ENCODE results near the gene ARID1B.

Gene ARID1B

DNA sequence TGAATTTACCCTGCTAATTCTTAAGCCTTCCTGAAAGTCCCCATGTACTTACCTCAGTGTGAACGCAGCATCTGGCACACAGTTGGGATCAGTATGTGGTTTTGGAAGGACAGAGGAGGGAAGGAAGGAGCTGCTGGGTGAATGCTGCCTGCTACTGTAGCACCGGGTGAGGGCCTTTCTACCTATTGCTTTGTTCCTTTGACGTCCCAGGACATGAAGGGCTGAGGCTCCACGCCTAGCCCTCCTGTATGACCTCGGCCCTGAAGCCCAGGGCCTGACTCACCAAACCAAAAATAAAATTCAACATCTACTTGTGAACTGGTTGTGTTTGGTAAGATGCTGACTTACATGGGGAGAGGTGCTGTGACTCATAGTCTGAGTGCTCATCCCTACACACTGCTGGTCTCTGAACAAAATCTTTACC, 51.1 kb downstream of the ARID1B start:
- DNase-seq, result no peak

DNA sequence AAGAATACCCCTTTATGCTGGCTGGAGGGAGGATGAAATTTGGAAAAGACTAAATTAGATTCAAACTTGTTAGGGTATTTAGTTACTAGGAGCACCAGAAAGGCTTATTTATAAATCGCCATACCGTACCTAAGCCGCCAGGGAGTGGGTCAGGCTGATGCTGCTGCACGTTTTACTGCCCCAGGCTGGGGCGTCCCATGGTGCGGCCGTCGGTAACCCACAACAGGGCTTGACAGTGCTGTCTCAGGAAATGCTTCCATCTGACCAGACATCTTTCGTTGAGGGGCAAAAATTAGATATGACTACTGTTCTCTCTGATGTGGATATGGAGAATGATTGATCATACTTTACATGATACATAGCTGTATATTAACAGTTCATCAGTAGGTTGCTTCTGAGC, 52.9 kb downstream of the ARID1B start:
- DNase-seq, result no peak

DNA sequence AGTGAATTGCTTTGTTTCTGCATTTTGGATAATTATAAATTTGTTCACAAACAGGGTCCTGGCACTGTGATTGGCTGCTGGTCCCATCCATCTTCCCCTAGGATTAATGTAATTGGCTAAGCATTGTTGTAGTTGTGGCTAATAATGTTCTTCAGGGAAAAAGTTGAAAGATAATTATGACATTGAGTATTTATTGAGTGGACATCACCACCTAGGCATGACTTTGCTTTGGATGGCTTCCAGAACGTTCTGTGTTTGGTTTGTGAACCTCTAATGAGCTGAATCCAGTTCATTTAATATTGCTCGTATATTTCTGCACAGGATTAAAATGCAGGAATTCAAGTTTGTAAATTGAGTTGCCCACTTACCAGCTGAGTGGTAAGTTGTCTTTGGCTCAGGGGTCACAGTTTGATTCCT, 55.1 kb downstream of the ARID1B start:
- DNase-seq, result peak in 1 of 2 donors; percentile 11

GRCh38 chr6:156832669-156833068, 55.5 kb downstream of the ARID1B start:
- DNase-seq, result no peak

GRCh38 chr6:156833755-156834154, 56.6 kb downstream of the ARID1B start:
- no peak for DNase-seq

DNA sequence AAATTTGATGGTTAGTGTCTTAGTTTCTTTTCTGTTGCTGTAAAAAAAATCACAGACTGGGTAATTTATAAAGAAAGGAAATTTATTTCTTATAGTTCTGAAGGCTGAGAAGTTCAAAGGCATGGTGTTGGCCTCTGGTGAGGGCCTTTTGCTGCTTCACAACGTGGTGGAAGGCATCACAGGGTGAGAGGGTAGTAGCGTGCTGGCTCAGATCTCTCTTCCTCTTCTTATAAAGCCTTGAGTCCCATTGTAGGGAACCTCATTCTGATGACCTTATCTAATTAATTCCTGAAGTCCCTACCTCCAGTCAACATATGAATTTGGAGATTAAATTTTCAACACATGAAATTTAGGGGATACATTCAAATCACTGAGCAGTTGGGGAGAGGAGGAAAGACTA, 62.0 kb downstream of the ARID1B start:
- DNase-seq, result no peak

DNA sequence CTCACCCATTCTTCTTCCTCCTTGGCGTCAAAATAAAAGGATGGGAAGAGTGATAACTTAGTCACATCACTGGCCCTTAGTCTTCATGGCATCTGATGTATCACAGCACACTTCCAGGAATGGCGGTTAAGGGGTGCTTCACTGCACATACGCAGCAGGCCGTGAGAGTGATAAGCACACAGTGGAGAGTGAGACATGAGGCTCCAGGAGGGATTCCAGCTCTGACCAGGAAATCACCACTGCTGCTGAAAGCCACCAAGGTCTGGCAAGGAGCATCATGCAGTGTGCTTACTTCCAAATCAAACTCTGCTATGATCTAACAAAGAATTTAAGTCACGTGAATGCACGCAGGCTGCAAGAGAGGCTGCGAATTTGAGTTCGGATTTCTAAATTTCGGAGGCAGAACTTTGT, 62.4 kb downstream of the ARID1B start:
- DNase-seq, result no peak

DNA sequence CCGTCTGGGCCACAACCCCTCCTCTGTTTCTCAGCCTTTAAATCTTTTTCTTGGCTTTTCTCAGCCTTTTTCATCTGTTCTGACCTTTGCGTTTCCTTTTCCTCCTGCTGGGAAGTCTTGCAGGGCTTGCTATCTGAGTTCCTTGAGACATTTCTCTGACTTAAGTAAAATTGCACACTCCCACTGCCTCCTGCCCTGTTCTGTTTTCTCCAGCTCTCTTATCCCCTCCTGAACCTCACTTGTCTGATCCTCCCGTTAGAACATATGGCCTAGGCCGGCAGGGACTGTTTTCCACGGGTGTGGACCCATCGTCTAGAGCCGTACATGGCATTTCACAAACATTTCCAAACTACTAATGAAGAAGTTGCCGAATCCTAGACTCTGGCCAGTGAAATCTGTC, 63.0 kb downstream of the ARID1B start:
- no peak for DNase-seq

GRCh38 chr6:156840606-156841005, 63.4 kb downstream of the ARID1B start:
- no peak for DNase-seq

DNA sequence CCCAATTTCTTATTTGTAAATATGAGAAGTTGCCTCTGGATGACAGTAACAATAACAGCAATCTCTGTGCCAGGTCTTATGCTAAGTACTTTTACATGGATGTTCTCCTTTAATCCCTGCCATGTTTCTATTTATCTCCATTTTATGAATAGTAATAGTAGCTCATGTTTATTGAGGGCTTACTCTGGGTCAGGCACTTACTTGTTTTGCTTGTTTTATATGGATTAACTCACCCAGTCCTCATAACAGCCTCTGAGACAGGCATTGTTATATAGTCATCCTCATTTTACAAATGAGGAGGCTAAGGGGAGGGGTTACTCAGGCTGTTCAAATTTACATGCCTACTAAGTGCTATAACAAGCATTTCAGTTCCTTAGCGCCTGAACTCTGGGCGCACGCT, 64.3 kb downstream of the ARID1B start:
- DNase-seq, result no peak

- no peak for DNase-seq
Measured at GRCh38 chr6:156842598-156843250, 65.5 kb downstream of the ARID1B start.

DNA sequence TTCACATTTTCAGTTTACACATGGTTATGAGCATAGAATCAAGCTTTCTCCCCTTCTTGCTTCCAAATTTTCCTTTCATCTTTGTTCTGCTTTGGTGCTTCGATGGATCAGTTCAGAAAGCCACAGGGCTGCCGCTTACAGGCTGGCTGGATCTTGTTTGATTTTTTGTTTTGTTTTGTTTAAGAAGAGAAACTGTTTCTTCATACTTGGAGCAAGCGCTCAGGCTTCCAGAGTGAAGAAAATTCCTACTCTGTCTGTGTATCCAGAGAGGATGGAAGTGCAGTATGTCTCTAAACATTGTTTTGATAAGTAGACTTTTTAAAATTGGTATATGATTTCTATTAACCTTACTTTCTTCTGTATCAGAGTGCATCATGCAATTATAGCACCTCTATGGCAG, 66.9 kb downstream of the ARID1B start:
- DNase-seq, result no peak

GRCh38 chr6:156845454-156846155, 68.4 kb downstream of the ARID1B start:
- DNase-seq, result no peak

- no peak for DNase-seq
Measured at GRCh38 chr6:156846845-156847599, 69.8 kb downstream of the ARID1B start.

GRCh38 chr6:156848123-156848522, 70.9 kb downstream of the ARID1B start:
- DNase-seq, result no peak

DNA sequence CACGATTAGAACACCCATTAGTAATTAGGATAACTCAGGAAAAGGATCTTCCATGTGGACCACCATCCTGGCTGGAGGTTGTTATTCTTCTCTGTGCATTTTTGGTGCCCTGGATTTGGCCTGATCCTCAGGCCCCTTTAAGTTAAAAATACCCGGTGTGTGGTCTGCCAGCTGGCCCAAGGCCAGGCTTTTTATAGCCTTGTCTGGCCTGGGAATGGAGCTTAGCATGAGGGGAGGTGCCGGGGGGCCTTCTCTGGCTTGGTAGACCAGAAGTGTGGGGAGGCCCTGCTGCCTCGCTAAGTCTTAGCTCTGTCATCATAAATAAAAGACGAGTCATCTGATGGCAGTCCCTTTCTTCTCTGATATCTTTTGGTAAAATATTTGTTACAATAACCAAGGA, 71.4 kb downstream of the ARID1B start:
- DNase-seq, result no peak

- no peak for DNase-seq
Measured at GRCh38 chr6:156849806-156850205, 72.6 kb downstream of the ARID1B start.

GRCh38 chr6:156850353-156850752, 73.2 kb downstream of the ARID1B start:
- no peak for DNase-seq

DNA sequence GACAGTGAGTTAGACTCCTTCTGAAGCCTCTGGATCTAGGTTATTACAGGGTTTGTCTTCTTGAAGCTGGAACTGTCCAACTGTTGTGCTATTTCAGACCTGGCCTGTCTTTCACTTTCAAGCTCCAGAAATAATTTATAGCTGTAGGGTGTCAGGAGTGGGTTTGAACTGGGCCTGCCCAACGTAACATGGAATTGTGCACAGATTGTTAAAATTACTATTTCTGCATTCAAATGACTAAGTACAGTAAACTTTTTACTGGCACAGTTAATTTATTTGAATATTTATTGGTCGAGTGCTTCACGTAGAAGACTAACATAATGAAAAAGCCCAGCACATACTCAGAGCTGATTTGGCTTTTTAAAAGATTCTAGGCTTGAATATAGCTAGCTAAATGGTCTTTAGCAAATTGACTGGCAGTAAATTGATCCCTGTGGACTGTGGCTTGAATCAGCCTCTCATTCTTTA, 74.3 kb downstream of the ARID1B start:
- no peak for DNase-seq

GRCh38 chr6:156852147-156852857, 75.1 kb downstream of the ARID1B start:
- DNase-seq, result peak in 1 of 2 donors; percentile 19

GRCh38 chr6:156852858-156853216, 75.7 kb downstream of the ARID1B start:
- no peak for DNase-seq

DNA sequence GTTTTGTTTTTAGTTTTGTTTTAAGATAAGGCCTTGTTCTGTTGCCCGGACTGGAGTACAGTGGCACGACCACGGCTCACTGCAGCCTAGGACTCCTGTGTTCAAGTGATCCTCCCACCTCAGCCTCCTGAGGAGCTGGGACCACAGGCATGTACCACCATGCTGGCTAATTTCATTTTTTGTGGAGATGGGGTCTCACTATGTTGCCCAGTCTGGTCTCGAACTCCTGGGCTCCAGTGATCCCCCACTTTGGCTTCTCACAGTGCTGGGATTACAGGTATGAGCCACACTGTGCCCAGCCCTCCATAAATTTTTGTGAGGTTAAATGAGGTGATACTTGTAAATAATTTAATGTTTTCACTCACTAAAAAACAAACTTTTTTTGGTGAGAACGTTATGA, 76.6 kb downstream of the ARID1B start:
- no peak for DNase-seq

GRCh38 chr6:156854466-156855161, 77.4 kb downstream of the ARID1B start:
- DNase-seq, result no peak

Measured in CD4-positive, alpha-beta T cell treated with Interleukin-4 for 1 hour (primary cell).